HepG2 (cell line): ENCODE data around the gene NAP1L4. TPM values are rescaled to one million over a fixed set of nuclear protein-coding genes. Genes with fewer than 3 reads are reported as not detected.

Experiments used
- ATAC-seq: fragments of 200-7000 bp; cut with Tn5 transposase; 3 replicates; pipeline ENCODE4 v1.9.1; 2020; ENCODE audit warnings: mild to moderate bottlenecking, moderate library complexity
- BruUV-seq: library from RNA; stranded (reverse); fragments of 400-500 nt; replicated peaks from 2 replicates; lab custom pipeline; 2021; lab: Mats Ljungman, UMichigan
- CTCF ChIA-PET: fragments of 300-600 bp; formaldehyde crosslinking; extraction: SDS; loops from one replicate; lab custom pipeline; 2021; ENCODE audit warnings: low total read pairs, inconsistent platforms, low intra/inter-chr PET ratio; lab: Yijun Ruan, JAX
- POLR2A ChIA-PET: fragments of 350-600 bp; sonication (Branson Sonifier 250); formaldehyde crosslinking; loops from one replicate; lab custom pipeline; 2020; ENCODE audit warnings: antibody characterized with exemption, inconsistent platforms; lab: Yijun Ruan, JAX
- DNase-seq: peaks from one replicate; pipeline ENCODE4 v3.0.0-alpha.2; 2015; ENCODE audit warnings: low spot score
- FAIRE-seq: peaks from 3 replicates; lab custom pipeline; 2011; peaks lifted over from hg19 to GRCh38; lab: Jason Lieb, UNC
- H2AFZ ChIP-seq: one replicate; pipeline ENCODE4 v1.6.1; 2011; ENCODE audit warnings: low read length, inconsistent platforms
- H3K27ac ChIP-seq: fragments of 300-600 bp; 3 replicates; pipeline ENCODE4 v1.8.0; 2011; ENCODE audit warnings: mixed run types, mild to moderate bottlenecking, mixed read lengths, low read length, inconsistent platforms; ENCODE audit not compliant: insufficient read depth; ENCODE audit errors: extremely low read length
- H3K27me3 ChIP-seq, 2 experiments: fragments of 200-600 bp in 1 of 2; 2 replicates in 1 of 2; 3 replicates in 1 of 2; pipeline versions ENCODE4 v1.6.0 to v1.8.0; 2011; ENCODE audit warnings: low read length in 2 of 2, mild to moderate bottlenecking in 2 of 2, moderate library complexity in 2 of 2, inconsistent platforms in 1 of 2; ENCODE audit not compliant: insufficient read depth in 2 of 2, control insufficient read depth in 1 of 2
- H3K36me3 ChIP-seq, 2 experiments: fragments of 200-600 bp in 1 of 2; replicated peaks in 1 of 2; 2 replicates in 1 of 2; 3 replicates in 1 of 2; pipeline versions ENCODE4 v1.5.1 to v1.8.0; 2011; ENCODE audit warnings: low read length in 2 of 2, inconsistent platforms in 1 of 2; ENCODE audit not compliant: insufficient read depth in 2 of 2, control insufficient read depth in 1 of 2
- H3K4me1 ChIP-seq: 2 replicates; pipeline ENCODE4 v1.5.1; 2012; ENCODE audit warnings: low read length, inconsistent platforms; ENCODE audit not compliant: insufficient read depth
- H3K4me2 ChIP-seq: 2 replicates; pipeline ENCODE4 v1.6.0; 2011; ENCODE audit warnings: low read depth, low read length, inconsistent platforms
- H3K4me3 ChIP-seq, 3 experiments: fragments of 200-600 bp in 1 of 3; sonication (generic), shearing (Covaris generic) in 1 of 3; replicated peaks in 1 of 3; 2 replicates each; pipeline ENCODE4 v1.5.1; 2011 to 2016; ENCODE audit warnings: low read length in 3 of 3, inconsistent platforms in 2 of 3, low read depth in 2 of 3, mild to moderate bottlenecking in 2 of 3, control low read depth in 1 of 3, mixed read lengths in 1 of 3; ENCODE audit not compliant: insufficient read depth in 1 of 3
- H3K79me2 ChIP-seq: one replicate; pipeline ENCODE4 v1.6.1; 2011; ENCODE audit warnings: low read length, inconsistent platforms; ENCODE audit not compliant: insufficient read depth
- H3K9ac ChIP-seq: 2 replicates; pipeline ENCODE4 v1.6.0; 2011; ENCODE audit warnings: mild to moderate bottlenecking, low read depth, low read length, inconsistent platforms; ENCODE audit not compliant: insufficient read depth
- H3K9me3 ChIP-seq: 2 replicates; pipeline ENCODE4 v1.5.1; 2012; ENCODE audit warnings: mild to moderate bottlenecking, low read length
- H4K20me1 ChIP-seq: 2 replicates; pipeline ENCODE4 v1.6.0; 2011; ENCODE audit warnings: inconsistent platforms, mild to moderate bottlenecking, low read length, moderate library complexity; ENCODE audit not compliant: insufficient read depth
- ATF6 ChIP-seq: sonication (generic); formaldehyde crosslinking; conservative IDR thresholded peaks from 2 replicates; pipeline ENCODE4 v1.4.0; 2020; ENCODE audit warnings: missing genetic modification reagents
- HNF1B ChIP-seq: sonication (generic); formaldehyde crosslinking; IDR thresholded peaks from 2 replicates; pipeline ENCODE4 v1.5.1; 2020; ENCODE audit warnings: mild to moderate bottlenecking, moderate library complexity, missing genetic modification reagents
- MTA3 ChIP-seq: sonication (generic); formaldehyde crosslinking; IDR thresholded peaks from 2 replicates; pipeline ENCODE4 v1.4.0; 2020; ENCODE audit warnings: missing genetic modification reagents
- PRDM4 ChIP-seq: sonication (generic); formaldehyde crosslinking; IDR thresholded peaks from 2 replicates; pipeline ENCODE4 v1.9.0; 2021; ENCODE audit warnings: missing genetic modification reagents, borderline replicate concordance
- ZNF282 ChIP-seq: fragments of 450-650 bp; IDR thresholded peaks from 2 replicates; pipeline ENCODE4 v1.6.1; 2018; ENCODE audit not compliant: partially characterized antibody
- ZNF317 ChIP-seq: sonication (generic); formaldehyde crosslinking; IDR thresholded peaks from 2 replicates; pipeline ENCODE4 v1.5.0; 2020; ENCODE audit warnings: mild to moderate bottlenecking, missing genetic modification reagents
- ZNF543 ChIP-seq: sonication (generic); formaldehyde crosslinking; IDR thresholded peaks from 2 replicates; pipeline ENCODE4 v1.4.0; 2020; ENCODE audit warnings: mild to moderate bottlenecking, missing genetic modification reagents
- ZNF709 ChIP-seq: sonication (generic); formaldehyde crosslinking; IDR thresholded peaks from 2 replicates; pipeline ENCODE4 v1.5.0; 2020; ENCODE audit warnings: mild to moderate bottlenecking, missing genetic modification reagents
- ZNF800 ChIP-seq: sonication (generic); formaldehyde crosslinking; IDR thresholded peaks from 2 replicates; pipeline ENCODE4 v1.4.0; 2020; ENCODE audit warnings: missing genetic modification reagents
- WGBS: methylation state at CpG from one replicate; pipeline ENCODE4 v1.1.6; 2017; ENCODE audit warnings: low lambda C conversion rate; 5-methylcytosine and 5-hydroxymethylcytosine counted together
- in situ Hi-C: cut with HindIII; loops from 2 replicates; pipeline ENCODE4 v1.10.0; 2017; ENCODE audit warnings: low pct_unique_long_range_greater_than_20kb; ENCODE audit not compliant: extremely low pct_ligation_motif_present
- intact Hi-C: fragments of 100-400 bp; cut with micrococcal nuclease; formaldehyde crosslinking; loops from one replicate; pipeline ENCODE4 v1.10.0; 2022; ENCODE audit not compliant: unreplicated experiment
- polyA plus RNA-seq, 8 experiments: library from polyadenylated mRNA; depleted of rRNA in 3 of 8; stranded (reverse) in 7 of 8; unstranded in 1 of 8; fragments of >200 nt; fragmentation: Illumina TruSeq in 4 of 8; extraction: Trizol in 4 of 8; gene quantifications; 2 replicates each; pipeline versions ENCODE4 v1.2.1 to v1.2.3, GENCODE V29; 2011 to 2016; ENCODE audit warnings: low read depth in 4 of 8, missing spikeins in 1 of 8, mixed read lengths in 1 of 8; ENCODE audit not compliant: insufficient read depth in 1 of 8
- total RNA-seq, 5 experiments: library from RNA; depleted of rRNA; stranded (reverse); fragments of >200 nt; fragmentation: Illumina TruSeq; extraction: Trizol; gene quantifications; 2 replicates each; pipeline ENCODE4 v1.2.3, GENCODE V29; 2016; ENCODE audit warnings: low read depth in 1 of 5

NAP1L4 gene
- total and polyA plus RNA-seq, 2 of the 13 experiments (the other 11 are each of a cell fraction or from before 2014, with no cell fraction given) = 64.0 to 186 TPM

GRCh38 chr11:3016861-3017260 lies 24.7 kb upstream of the NAP1L4 start:
- H3K36me3 ChIP-seq = peaks cover 25 to 63% of the 10 kb centered on the region in 2 experiments
- H3K4me2 ChIP-seq = no peak overlapping the region
- 100% methylated on average over 9 of the region's 11 CpGs for WGBS
- H4K20me1 ChIP-seq = peaks cover 6% of the 10 kb centered on the region; the same call in 1 of the 2 replicates
- no peak overlapping the region for H3K9ac ChIP-seq
- no peaks in the 10 kb centered on the region for H3K27me3 ChIP-seq
- no peak overlapping the region for H3K27ac ChIP-seq
- FAIRE-seq = no peak
- H3K79me2 ChIP-seq = no peaks in the 10 kb centered on the region
- TF ChIP-seq HNF1B (no peak), ZNF800 (CRISPR knock-in tag) (no peak), ZNF709 (CRISPR knock-in tag) (no peak), MTA3 (CRISPR knock-in tag) (no peak)
- no TSS peak for BruUV-seq
- H2AFZ ChIP-seq = no peak overlapping the region
- ChIA-PET POLR2A (no interaction called here), CTCF (no interaction called here)
- no peak; the same call in 2 of the 3 replicates for ATAC-seq
- H3K4me1 ChIP-seq = peaks cover 19% of the 10 kb centered on the region
- DNase-seq = no peak
- in situ Hi-C loops = no loop called here
- no peak overlapping the region for H3K4me3 ChIP-seq
- H3K9me3 ChIP-seq = no peaks in the 10 kb centered on the region
- intact Hi-C loops = no loop called here

- H4K20me1 ChIP-seq = peaks cover 3% of the 10 kb centered on the region; the same call in 1 of the 2 replicates
- H3K27me3 ChIP-seq = no peaks in the 10 kb centered on the region
- H3K4me1 ChIP-seq = peaks cover 8% of the 10 kb centered on the region
- 96% methylated on average over 10 of the region's 10 CpGs for WGBS
- DNase-seq = no peak
- H2AFZ ChIP-seq = no peak overlapping the region
- no peak for ATAC-seq
- intact Hi-C loops (no loop called here), in situ Hi-C loops (no loop called here)
- H3K79me2 ChIP-seq = no peaks in the 10 kb centered on the region
- H3K36me3 ChIP-seq = peaks cover 27 to 70% of the 10 kb centered on the region in 2 experiments
- H3K4me2 ChIP-seq = no peak overlapping the region
- FAIRE-seq = no peak
- no peak overlapping the region for H3K9ac ChIP-seq
- CTCF ChIA-PET = no interaction called here
- POLR2A ChIA-PET = interaction anchor here (0.6 kb wide), 1 partner anchor 911 kb away, joined by 3 read pairs; no protein-coding TSS in a partner anchor
- H3K9me3 ChIP-seq = no peaks in the 10 kb centered on the region
- H3K4me3 ChIP-seq = no peak overlapping the region
- BruUV-seq = no TSS peak
- no peak overlapping the region for H3K27ac ChIP-seq
- no peak for TF ChIP-seq ZNF317 (CRISPR knock-in tag)
- no peak for TF ChIP-seq ZNF282
- TF ChIP-seq PRDM4 (CRISPR knock-in tag) = no peak
- TF ChIP-seq ZNF543 (CRISPR knock-in tag) = no peak
- no peak for TF ChIP-seq ATF6 (CRISPR knock-in tag)
Measured at GRCh38 chr11:3015796-3016195, 23.7 kb upstream of the NAP1L4 start.
